Hippocampal formation (tissue), 2 donors: ENCODE data around the gene SF1.
A peak's percentile ranks its signal among the peaks of the same experiment; 100 is the strongest.

Experiments used
- DNase-seq, 2 donors: peaks; one replicate each; lab custom pipeline; 2025; lab: John Stamatoyannopoulos, UW

The SF1 gene

DNA sequence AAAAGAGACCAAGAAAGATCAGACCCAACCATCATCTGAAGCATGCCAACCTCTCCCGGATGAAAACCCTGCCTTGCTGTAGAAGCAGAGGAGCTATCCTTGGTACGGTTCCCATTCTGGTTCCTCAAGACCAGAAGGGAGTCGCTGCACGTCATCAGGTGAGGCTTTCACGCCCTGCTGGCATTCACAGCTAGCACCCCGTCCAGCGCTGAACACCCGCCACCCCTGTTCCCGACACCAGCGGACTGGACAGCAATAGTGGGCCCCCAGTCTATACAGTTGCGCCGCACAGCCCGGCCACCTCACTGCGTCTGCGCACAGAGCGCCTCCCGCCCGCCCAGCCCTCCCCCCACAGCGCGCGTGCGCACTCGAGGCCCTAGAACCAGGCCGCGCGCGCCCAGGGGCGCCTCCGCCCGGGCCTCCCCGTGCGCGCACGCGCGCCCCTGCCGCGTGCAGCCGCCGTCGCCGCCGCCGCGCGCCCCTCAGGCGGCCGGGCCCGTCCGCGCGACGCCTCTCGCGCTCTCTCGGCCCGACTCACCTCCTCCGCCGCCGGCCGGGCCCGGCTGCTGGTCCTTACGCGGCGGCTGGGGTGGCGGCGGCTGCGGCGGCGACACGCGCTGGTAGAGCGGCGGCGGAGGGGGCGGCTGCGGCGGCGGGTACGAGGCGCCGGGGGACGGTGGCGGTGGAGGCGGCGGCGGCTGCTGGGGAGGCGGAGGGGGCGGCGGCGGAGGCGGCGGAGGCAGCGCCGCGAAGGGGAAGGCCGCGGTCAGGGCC lies 706 bp downstream of the SF1 start:
- peak; percentile 32 to 77 for DNase-seq

DNA sequence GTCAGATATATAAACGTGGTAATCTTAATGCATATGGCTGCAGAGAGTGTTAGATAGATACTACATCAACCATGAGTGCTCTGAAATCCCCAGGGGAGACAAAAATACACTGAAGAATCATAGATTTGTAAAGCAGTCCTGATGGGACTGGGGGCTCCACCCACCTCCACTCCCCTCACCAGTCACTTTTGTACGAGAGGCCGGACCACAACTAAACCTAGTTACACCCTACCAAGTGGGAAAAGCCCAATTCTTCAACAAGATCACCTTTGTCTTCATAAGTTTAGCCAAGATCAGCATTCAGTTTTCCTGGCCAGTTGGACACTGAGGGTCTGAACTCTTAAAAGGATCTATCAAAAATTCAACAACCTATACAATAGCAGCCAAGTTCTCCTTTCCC lies 1.5 kb downstream of the SF1 start:
- no peak for DNase-seq

DNA sequence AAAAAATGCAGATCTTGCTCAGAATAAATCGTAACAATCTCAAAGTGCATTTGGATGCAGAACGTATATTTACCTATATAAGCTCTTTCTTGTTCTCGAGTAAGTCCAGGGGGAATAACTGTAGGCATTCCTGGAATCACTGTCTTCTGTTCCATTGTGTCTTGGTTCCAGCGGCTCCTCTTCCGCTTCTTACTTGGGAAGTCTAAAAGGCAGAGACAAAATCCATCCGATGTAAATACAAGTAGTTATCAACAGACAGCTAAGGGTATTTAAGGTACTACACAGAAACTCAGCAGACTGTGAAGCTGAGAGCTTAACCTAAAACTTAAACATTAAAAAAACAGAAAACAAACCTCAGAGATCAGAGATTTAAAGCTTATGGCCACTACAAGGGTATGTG lies 1.9 kb downstream of the SF1 start:
- DNase-seq, result no peak

DNA sequence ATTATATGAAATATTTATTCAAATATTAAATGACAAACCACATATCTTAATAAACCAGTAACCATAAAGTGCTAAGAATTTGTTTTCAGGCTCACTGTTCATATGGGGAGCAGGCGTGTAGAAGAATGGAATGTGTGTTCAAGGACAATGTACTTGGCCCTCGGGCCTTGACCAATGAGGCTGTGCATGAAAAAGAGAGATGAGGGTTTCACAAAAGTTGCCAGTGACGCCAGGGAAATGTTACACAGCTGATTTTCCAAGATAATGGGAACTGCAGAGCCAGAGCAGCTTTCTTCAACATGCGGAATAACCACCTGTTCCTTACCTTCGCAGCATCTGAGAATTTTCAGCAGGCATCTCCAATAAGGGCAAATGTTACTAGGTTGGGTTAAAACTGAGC lies 4.2 kb downstream of the SF1 start:
- DNase-seq, result no peak

DNA sequence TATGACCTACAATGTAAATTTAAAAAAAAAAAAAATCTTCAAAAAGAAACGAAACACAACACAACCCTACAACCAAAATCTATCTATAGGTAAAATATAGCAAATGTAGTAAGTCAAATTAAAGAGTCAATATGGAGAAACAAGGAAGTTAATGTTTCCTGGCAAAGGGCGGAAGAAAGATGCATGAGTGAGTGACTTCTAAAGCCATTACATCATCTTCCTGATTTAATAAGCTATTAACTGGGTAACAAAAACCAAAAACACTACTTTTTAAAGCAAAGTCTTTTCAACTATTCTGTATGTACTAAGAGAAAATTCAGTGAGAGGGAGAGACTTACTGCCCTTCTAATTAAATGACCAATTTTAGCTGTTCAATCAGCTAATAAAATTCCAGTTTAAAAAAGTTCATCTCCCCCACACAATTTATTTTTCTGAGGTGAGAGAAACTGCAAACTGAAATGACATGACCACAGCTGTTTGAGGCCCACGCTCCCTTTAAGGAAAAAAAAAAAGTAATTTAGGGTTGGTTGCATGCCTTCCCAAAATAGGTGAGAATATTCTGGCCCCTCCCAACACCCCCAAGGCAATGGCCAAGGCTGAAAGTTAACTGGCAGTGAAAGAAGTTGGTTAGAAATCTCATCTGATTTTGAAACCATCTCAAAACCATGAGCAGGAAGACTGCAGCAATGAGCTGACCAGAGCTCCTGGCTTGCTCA lies 5.9 kb downstream of the SF1 start:
- DNase-seq, result no peak

DNA sequence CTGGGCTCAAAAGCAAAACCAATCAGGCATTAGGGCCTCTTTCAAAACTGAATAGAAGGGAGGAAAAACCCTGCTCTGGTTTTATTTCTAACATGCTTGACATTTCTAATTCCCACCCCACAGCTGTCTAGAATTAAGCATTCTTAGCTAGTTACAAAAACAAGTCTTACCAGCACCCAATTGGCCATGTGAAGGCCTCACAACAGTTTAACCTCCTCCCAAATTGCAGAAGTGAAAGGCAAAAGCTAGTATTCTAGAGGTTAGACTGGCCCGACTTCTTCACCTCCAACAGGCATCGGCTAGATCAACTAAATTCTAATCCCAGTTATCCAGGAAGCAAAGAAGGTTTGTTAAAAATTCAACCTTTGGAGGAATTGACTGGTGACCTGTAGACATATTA lies 6.5 kb downstream of the SF1 start:
- DNase-seq, result no peak

DNA sequence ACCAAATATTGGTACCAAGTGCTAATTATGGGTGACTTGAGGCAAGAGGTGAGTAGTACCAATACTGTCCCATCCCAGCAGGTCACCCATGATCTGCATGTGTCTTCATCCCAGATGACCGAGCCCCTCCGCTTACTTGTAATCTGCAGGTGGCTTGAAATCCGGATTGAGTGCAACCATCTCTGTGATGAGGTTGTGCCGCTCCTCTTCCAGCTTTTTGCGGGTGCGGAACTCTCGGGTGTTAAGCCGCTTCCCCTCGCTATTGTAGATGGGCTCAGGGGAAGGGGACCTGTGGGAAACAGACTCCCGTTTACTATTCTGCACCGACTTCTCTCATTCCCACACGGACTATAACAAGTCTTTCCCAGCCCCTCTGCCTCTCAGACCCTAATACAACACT lies 8.2 kb downstream of the SF1 start:
- no peak for DNase-seq

DNA sequence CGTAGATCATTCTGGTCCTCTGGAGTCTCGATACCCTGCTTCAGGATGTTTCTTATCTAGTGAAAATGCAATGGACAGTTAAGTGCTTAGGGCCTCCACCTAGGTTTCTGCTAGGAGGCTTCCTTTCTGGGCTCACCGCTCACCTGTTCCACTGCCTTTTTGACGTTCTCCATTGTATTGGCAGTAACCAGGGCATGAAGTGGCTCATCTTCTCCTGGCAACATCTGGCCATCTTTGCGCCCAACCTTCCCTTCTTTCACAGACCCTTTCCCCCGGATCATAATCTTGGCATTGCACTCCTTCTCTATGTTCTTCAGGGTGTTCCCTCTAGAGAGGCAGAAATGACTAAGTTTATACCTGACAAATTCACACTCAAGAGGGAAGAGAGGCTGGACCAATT lies 9.1 kb downstream of the SF1 start:
- DNase-seq, result no peak

DNA sequence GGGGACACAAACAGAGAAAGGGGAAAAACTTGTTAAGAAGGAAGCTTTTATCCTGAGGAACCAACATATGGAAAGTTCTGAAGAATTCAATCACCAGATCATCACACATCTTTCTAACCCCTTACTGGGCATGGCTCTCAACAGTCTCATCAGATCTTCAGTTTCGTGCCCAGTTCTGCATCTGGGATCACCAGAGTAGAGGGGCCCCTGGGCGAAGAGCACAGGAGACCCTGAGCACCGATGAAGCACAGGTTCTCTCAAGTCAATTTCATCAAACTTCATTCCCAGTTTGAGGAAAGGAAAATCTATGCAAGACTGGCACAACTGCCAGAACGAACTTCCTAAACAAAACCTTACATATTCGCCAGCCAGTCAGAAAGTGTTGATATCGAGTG lies 10.0 kb downstream of the SF1 start:
- no peak for DNase-seq

DNA sequence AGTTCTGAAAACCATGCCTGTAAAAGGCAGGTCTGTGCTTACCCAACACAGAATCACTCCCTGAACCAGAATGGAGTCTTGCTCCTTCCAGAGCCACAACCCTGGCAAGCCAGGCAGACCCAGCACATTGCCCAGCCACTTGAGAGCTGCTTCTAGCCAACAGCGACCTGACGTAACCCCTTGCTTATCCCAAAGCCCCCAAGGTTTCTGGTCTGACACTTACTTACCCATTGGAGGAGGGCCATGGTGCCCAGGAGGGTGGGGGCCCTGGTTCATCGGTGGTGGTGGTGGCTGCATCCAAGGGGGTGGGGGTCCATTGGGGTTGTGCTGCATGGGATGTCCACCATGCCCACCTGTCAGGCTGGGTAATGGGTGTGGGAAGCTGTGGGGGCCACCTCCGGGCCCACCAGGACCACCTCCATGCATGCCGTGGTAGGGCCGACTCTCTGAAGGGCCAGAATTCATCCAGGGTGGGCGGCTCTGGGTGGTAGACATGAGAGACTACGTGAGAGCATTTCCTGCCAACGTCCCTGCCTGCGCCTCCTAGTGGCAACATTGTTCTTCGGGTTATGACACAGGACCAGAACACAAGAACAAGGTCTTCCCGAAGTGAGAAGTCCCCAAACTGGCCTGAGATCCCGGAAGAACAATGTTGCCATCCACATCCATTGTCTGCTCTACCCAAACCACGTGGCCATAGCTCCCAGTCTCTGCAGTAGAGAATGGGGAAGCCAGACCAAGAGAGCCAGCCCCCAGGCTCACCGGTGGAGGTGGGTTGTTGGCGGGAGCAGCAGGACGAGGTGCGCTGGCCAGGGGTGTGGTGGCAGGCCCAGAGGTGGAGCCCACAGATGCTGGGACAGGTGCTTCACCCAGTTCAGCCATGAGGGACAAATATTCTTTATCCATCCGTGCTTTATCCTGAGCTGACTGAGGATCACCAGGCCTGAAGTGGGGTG lies 10.7 kb downstream of the SF1 start:
- DNase-seq, result peak in 1 of 2 donors; percentile 4

DNA sequence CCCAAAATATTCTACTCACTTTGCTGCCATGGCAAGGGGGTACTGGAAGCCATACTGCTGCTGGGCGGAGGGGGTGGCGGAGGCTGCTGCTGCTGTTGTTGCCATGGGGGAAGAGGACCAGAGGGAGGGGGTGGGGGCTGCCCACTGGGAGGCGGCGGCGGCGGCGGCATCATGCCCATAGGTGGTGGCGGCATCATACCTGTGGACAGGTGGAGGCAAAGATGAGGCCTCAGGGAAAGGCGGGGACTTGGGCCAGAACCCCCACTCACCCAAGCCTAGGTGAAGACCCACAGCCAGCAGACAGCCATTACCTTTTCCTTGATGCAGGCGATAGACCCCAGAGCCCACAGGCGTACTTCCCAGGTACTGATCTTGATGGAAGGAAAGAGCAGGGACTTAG lies 11.5 kb downstream of the SF1 start:
- no peak for DNase-seq

DNA sequence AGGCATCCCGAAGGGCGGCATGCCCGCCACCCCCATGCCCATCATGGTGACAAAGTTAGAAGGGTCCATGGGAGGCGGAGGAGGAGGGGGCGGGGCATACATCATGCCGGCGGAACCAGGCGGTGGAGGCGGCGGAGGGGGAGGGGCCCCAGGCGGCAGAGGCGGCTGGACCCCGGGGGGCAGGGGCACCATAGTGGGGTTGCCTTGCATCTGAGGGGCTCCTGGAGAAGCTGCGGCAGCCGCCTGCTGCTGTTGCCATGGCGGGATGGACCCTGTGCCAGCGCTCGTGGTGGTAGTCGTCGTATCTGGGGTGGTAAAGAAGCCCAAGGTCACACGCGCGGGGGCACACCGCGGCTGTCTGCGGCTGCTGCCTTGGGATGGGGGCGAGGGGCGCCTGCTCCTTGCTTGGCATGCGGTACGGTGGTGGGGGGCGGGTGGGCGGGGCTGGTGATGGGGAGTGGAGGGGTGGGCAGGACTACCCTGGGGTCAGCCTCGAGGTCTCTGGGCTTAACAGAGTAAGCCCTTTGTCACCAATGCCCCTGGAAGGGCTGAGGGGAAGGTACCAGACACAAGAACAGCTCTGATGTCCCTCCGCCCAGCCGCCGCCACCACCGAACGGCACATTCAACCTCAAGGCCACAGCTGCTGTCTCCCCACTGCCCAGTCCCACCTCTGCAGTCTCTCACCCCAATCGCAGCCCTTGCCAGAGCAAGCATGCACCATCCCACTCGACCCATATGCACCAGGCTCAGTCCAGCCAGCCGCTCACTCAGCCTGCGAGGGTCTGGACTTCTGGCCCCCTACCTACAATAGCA lies 12.3 kb downstream of the SF1 start:
- no peak for DNase-seq

DNA sequence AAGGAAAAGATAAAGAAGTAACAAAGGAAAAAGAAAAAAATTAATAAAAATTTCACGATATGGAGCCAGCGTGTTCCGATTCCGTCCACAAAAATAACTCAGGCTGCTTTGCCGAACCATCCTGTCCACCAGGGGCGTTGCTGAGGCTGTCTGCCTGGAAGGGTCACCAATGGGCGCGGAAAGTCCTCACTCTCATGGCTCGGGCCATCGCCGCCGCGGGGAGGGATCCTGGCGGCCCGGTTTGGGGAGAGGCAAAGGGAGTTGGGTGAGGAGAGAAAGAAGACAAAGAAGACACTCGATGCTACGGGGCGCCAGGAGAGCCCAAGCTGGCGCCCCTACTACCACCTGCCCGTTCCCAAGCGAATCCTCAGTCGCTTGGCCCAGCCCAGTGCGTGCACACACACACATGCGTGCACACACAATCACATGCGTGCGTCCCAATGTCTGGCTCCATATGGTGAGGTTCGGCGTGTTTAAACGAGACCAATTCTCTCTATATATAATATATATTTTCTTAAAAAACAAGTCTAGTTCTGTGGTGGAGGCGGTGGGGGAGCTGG lies 13.0 kb downstream of the SF1 start:
- no peak for DNase-seq

DNA sequence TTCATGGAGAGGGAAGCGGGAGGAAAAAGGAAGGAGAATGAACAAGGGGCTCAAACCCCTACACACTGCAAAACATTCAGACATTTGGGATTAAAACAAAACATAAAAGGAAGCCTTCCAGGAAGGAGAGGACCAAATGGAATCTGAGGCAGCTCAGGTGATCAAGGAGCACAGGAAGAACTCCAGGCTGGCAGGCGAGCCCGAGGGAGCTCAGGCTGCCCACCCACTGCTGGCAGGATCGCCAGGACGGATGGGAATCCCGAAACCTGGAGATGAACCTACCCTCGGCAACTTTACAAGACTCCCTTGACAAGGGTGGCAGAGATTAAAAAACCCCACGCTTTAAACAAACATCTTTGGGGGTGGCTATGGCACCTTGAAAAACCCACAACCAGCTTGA lies 13.6 kb downstream of the SF1 start:
- no peak for DNase-seq

DNA sequence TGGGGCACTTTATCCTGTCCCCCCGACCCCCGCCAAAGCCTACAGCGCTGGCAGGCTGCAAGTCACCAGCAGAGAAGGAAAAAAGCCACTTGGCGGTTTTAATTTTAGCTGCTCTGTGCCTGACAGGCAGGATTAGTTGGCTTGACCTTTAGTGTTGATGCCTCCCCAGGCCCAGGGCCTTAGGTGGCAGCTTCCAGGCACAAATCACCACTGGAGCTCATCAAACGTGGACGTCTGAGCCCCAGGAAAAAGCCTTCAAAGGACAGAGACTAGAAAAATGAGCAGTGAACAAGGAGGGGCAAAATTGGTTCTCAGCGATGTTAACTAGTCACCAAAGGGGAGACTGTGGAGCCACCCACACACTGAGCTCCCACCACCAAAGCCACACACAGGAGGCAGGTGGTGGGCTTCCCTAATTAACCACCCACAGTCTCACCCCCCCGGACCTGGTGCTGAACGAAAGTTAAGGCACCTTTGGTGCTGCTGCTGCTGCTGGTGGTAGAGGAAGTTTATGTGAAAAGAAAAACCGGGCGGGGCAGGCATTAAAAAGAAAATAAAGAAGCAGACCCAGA lies 14.2 kb downstream of the SF1 start:
- DNase-seq, result no peak

DNA sequence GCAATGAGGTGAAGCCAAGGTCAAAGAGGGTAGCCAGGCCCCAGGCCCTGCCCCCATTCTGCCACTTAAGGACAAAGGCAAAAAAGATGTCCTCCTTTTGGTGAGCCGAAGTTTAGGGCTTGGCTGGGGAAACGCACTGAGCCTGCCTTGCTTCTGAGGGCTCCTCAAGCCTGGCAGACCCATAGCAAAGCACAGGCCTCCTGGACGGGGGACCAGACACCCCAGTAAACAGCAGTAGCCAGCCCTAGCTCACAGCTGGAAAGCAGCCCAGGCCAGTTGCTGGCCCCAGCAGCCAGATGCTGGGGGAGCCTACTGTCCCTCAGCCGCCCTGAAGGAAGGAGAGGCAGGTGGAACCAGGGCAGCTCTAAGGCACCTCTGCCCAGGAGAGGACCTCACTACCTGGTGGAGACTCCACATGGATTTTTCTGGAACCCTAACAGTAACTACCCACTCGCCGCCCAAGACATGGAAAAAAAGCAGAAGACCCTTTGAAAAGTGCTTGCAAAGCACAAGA lies 14.8 kb downstream of the SF1 start:
- DNase-seq, result peak in 1 of 2 donors; percentile 34

DNA sequence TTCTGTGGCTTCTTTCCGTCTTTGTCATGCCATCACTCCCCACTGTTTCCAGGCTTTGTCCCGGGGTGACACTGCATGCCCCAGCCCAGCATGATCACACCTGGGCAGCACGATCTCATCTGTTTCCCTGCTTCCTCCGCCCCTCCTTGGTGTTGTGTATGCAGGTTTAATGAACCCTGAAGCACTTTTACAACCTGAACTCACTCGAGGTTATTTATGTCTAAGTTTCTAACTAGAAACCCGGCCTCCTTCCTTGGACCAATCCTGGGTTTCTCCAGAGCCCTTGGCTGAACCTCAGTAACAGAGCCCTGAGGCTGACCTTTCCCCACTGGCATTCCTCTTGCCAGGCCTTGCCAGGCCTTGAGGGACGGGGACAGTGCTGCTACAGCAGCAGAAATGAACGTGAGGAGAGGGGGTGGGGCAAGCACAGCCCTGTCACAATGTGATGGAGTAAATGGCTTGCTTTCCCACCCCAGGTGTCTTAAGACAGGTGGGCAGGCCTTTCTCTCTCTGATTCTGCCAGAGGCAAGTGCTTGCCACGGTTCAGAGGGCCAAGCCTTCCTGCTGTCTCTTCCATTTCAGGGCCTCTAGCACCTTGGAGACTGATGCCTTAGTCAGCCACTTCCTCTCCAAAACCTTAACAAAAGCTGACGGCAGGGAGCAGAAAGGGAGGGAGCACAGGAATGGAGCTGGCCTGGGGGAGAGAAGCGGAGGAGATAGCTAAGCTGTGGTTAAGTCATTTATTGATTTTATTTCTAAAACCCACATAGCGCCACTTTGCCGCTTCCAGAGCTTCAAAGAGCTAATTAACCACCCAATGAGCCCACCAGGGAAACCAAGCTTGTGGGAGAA lies 15.4 kb downstream of the SF1 start:
- DNase-seq, result peak in 1 of 2 donors; percentile 17

DNA sequence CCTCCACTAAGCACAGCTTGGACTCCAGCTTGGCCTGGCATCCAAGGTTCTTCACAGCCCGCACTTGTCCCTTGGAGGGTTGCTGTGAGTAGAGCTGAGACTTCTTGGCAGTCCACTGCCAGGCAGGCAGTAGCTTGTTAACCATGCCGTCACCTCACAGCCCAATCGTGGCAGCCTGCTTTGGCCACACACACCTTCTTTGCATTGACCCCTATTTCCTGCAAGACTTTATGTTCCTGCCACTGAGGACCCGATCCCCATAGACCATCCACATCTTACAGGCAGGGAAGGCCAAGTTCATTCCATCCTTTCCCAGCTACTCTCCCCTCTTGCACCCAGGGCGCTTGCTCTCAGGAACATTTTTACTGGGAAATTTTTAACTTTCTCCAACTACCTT lies 16.1 kb downstream of the SF1 start:
- DNase-seq, result no peak

DNA sequence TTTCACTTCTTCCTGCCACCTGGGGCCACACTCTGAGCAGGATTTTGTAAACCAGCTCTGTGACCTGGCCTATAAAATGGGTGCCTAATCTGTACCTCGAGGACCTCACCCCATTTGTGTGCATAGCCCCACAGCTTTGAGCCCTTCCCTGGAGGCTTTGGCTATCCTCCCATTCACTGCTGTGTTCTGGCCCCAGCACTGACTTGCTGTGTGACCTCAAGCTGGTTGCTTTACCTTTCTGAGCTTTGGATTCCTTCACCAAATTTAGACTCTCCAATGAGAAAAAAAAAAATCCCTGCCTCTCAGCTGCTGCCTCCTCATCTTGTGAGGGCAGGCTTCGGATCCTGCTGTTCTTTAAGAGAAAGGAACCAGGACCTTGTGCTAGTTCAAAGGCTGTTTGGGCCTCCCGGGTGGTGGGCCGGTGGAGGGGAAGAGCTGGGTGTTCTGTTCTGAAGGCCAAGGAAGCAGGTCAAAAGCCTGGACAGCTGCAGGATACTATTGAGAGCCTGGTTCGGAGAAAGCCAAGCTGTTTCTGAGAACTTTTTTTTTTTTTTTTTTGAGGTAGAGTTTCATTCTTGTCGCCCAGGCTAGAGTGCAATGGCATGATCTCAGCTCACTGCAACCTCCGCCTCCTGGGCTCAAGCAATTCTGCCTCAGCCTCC lies 17.5 kb downstream of the SF1 start:
- no peak for DNase-seq
